GM12878 (cell line): Measurements from ENCODE around the gene TSHR. TPM values are rescaled to one million over a fixed set of nuclear protein-coding genes. Genes with fewer than 3 reads are reported as not detected.

Source experiments
- ATAC-seq: fragments of 200-7000 bp; cut with Tn5 transposase; 3 replicates; pipeline ENCODE4 v1.9.1; 2020; ENCODE audit warnings: mild to moderate bottlenecking, moderate library complexity
- BruUV-seq: library from RNA; stranded (reverse); fragments of 400-500 nt; replicated peaks from 2 replicates; lab custom pipeline; 2021; lab: Mats Ljungman, UMichigan
- CTCF ChIA-PET: fragments of 300-600 bp; sonication (Branson Sonifier 250); formaldehyde crosslinking; extraction: SDS; loops from one replicate; lab custom pipeline; 2021; ENCODE audit warnings: inconsistent platforms; lab: Yijun Ruan, JAX
- POLR2A ChIA-PET: fragments of 350-600 bp; formaldehyde crosslinking; extraction: SDS; loops from one replicate; lab custom pipeline; 2021; ENCODE audit warnings: inconsistent platforms; lab: Charles Lee
- RAD21 ChIA-PET: fragments of 300-600 bp; sonication (Branson Sonifier 250); formaldehyde crosslinking; loops from one replicate; lab custom pipeline; 2023; ENCODE audit warnings: antibody characterized with exemption; ENCODE audit not compliant: unreplicated experiment; lab: Charles Lee
- SMC1A ChIA-PET: fragments of 300-600 bp; sonication (Branson Sonifier 250); formaldehyde crosslinking; loops from one replicate; lab custom pipeline; 2023; ENCODE audit not compliant: unreplicated experiment, uncharacterized antibody; lab: Charles Lee
- DNase-seq: peaks from one replicate; pipeline ENCODE4 v3.0.0-alpha.2; 2011; ENCODE audit warnings: low read depth, low spot score
- FAIRE-seq: peaks from 3 replicates; lab custom pipeline; 2011; peaks lifted over from hg19 to GRCh38; lab: Jason Lieb, UNC
- H2AFZ ChIP-seq: 2 replicates; pipeline ENCODE4 v1.6.0; 2011; ENCODE audit warnings: low read depth, low read length, control low read depth; ENCODE audit not compliant: control insufficient read depth
- H3K27ac ChIP-seq: 2 replicates; pipeline ENCODE4 v1.5.1; 2011; ENCODE audit warnings: control low read depth; ENCODE audit not compliant: control insufficient read depth, insufficient read depth
- H3K27me3 ChIP-seq, 2 experiments: replicated peaks in 1 of 2; 2 replicates each; pipeline versions ENCODE4 v1.6.0 to v1.6.1; 2011; ENCODE audit warnings: low read length in 1 of 2; ENCODE audit not compliant: control insufficient read depth in 2 of 2, insufficient read depth in 2 of 2
- H3K36me3 ChIP-seq, 2 experiments: 2 replicates each; pipeline ENCODE4 v1.5.1; 2011; ENCODE audit warnings: low read length in 1 of 2; ENCODE audit not compliant: control insufficient read depth in 2 of 2, insufficient read depth in 2 of 2
- H3K4me1 ChIP-seq: 2 replicates; pipeline ENCODE4 v1.6.1; 2011; ENCODE audit warnings: mild to moderate bottlenecking, low read length, moderate library complexity, mixed read lengths; ENCODE audit not compliant: control insufficient read depth, insufficient read depth
- H3K4me2 ChIP-seq: 2 replicates; pipeline ENCODE4 v1.6.0; 2011; ENCODE audit warnings: control low read depth; ENCODE audit not compliant: control insufficient read depth, insufficient read depth
- H3K4me3 ChIP-seq: fragments of 200-600 bp; sonication (generic); 2 replicates; pipeline ENCODE4 v1.5.1; 2016
- H3K79me2 ChIP-seq: 2 replicates; pipeline ENCODE4 v1.6.0; 2011; ENCODE audit warnings: low read length; ENCODE audit not compliant: control insufficient read depth, insufficient read depth
- H3K9ac ChIP-seq: 2 replicates; pipeline ENCODE4 v1.8.0; 2011; ENCODE audit warnings: low read length, control low read depth, mixed read lengths; ENCODE audit not compliant: control insufficient read depth, insufficient read depth
- H3K9me3 ChIP-seq: replicated peaks from 3 replicates; pipeline ENCODE4 v1.5.1; 2011; ENCODE audit warnings: mild to moderate bottlenecking, low read length; ENCODE audit not compliant: control insufficient read depth, insufficient read depth
- H4K20me1 ChIP-seq: 2 replicates; pipeline ENCODE4 v1.6.0; 2011; ENCODE audit not compliant: control insufficient read depth, insufficient read depth
- IRF4 ChIP-seq: IDR thresholded peaks from 2 replicates; pipeline ENCODE4 v1.6.1; 2011; ENCODE audit warnings: low read depth, low read length
- NBN ChIP-seq: fragments of 450-650 bp; IDR thresholded peaks from 2 replicates; pipeline ENCODE4 v1.6.1; 2016
- PML ChIP-seq: IDR thresholded peaks from 2 replicates; pipeline ENCODE4 v1.6.1; 2012; ENCODE audit warnings: low read length, inconsistent platforms
- RAD21 ChIP-seq: IDR thresholded peaks from 2 replicates; pipeline ENCODE4 v1.6.1; 2011; ENCODE audit warnings: mild to moderate bottlenecking, low read depth, low read length, moderate library complexity; ENCODE audit not compliant: insufficient read depth
- RCOR1 ChIP-seq: conservative IDR thresholded peaks from 2 replicates; pipeline ENCODE4 v1.6.1; 2012; ENCODE audit warnings: low read depth, low read length, improper control_type of control experiment
- RUNX3 ChIP-seq: IDR thresholded peaks from 2 replicates; pipeline ENCODE4 v1.6.1; 2012; ENCODE audit warnings: low read length, inconsistent platforms
- SMAD5 ChIP-seq: IDR thresholded peaks from 2 replicates; pipeline ENCODE4 v1.6.1; 2016; ENCODE audit warnings: antibody characterized with exemption, low read depth
- STAT1 ChIP-seq: fragments of 450-650 bp; conservative IDR thresholded peaks from 2 replicates; pipeline ENCODE4 v1.6.1; 2014; ENCODE audit warnings: antibody characterized with exemption, mild to moderate bottlenecking
- STAT3 ChIP-seq: IDR thresholded peaks from 2 replicates; pipeline ENCODE4 v1.6.1; 2011; ENCODE audit warnings: low read depth, low read length, improper control_type of control experiment
- SUZ12 ChIP-seq: fragments of 200-600 bp; sonication (generic); IDR thresholded peaks from one replicate; pipeline ENCODE4 v1.6.1; 2018; ENCODE audit warnings: antibody characterized with exemption, mild to moderate bottlenecking; ENCODE audit not compliant: unreplicated experiment
- WGBS: methylation state at CpG from one replicate; pipeline ENCODE4 v1.1.6; 2016; ENCODE audit warnings: low lambda C conversion rate; ENCODE audit not compliant: insufficient replicate concordance, insufficient coverage; ENCODE audit errors: missing lambda C conversion rate; 5-methylcytosine and 5-hydroxymethylcytosine counted together
- in situ Hi-C: fragments of 300-500 bp; cut with MboI; formaldehyde crosslinking; loops from 9 replicates; pipeline ENCODE4 v1.14.3; 2018; ENCODE audit warnings: mixed read lengths
- intact Hi-C: fragments of 100-400 bp; cut with micrococcal nuclease; formaldehyde crosslinking; loops from one replicate; pipeline ENCODE4 v1.14.2; 2022; ENCODE audit not compliant: unreplicated experiment
- polyA plus RNA-seq, 11 experiments: library from polyadenylated mRNA; depleted of rRNA in 4 of 11; unstranded in 6 of 11; stranded (reverse) in 5 of 11; fragments of >200 nt; fragmentation: Nextera tagmentation in 4 of 11; fragmentation: Illumina TruSeq in 1 of 11; extraction: Ambion mirVana in 4 of 11; extraction: Trizol in 1 of 11; gene quantifications; 1 replicate in 1 of 11; 2 replicates in 10 of 11; pipeline versions ENCODE4 v1.2.1 to v1.2.3, GENCODE V29; 2011 to 2016; ENCODE audit warnings: inconsistent platforms in 2 of 11, missing spikeins in 2 of 11, low read depth in 1 of 11
- total RNA-seq, 4 experiments: library from RNA; depleted of rRNA in 3 of 4; stranded (reverse); fragments of >200 nt in 3 of 4; fragmentation: Illumina TruSeq in 1 of 4; extraction: Trizol in 1 of 4; gene quantifications; 2 replicates each; pipeline versions ENCODE4 v1.2.1 to v1.2.3, GENCODE V29; 2013 to 2021
- TF ChIP-seq, protein P1 (sequence below): fragments of 450-650 bp; IDR thresholded peaks from 2 replicates; pipeline ENCODE4 v1.6.1; 2017; ENCODE audit warnings: mild to moderate bottlenecking
- TF ChIP-seq, protein P2 (sequence below): IDR thresholded peaks from 2 replicates; pipeline ENCODE4 v1.6.1; 2012; ENCODE audit warnings: low read length, inconsistent platforms

The TSHR gene
- total and polyA plus RNA-seq, 10 of the 15 experiments (the other 5 are each of a cell fraction or from before 2014, with no cell fraction given): 0.06 to 0.31 TPM; not detected in 8

DNA sequence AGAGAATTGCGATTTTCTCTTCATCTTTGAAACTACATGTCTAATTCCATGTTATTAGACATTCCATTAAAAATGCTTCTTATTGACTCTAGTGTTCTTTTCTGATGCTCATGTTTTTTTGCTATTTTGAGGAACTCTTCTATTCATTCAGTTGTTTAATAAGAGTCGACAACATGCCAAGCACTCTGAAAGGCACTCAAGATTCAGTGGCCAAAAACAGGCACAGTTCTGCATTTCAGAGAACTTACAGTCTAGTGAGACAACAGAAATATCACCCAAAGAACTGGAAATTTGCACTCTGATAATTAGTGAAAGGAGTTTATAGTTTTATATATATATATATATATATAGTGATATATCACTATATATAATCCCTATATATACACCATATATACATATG, 111.7 kb downstream of the TSHR start:
- RAD21 ChIA-PET: no interaction called here
- no peaks in the 10 kb centered on the region for H4K20me1 ChIP-seq
- no peaks in the 10 kb centered on the region for H3K36me3 ChIP-seq
- TF ChIP-seq RCOR1 (no peak), STAT3 (no peak), STAT1 (no peak), IRF4 (no peak), PML (no peak), RAD21 (no peak), SUZ12 (no peak), RUNX3 (no peak), NBN (no peak), SMAD5 (no peak)
- TF ChIP-seq, protein P1, sequence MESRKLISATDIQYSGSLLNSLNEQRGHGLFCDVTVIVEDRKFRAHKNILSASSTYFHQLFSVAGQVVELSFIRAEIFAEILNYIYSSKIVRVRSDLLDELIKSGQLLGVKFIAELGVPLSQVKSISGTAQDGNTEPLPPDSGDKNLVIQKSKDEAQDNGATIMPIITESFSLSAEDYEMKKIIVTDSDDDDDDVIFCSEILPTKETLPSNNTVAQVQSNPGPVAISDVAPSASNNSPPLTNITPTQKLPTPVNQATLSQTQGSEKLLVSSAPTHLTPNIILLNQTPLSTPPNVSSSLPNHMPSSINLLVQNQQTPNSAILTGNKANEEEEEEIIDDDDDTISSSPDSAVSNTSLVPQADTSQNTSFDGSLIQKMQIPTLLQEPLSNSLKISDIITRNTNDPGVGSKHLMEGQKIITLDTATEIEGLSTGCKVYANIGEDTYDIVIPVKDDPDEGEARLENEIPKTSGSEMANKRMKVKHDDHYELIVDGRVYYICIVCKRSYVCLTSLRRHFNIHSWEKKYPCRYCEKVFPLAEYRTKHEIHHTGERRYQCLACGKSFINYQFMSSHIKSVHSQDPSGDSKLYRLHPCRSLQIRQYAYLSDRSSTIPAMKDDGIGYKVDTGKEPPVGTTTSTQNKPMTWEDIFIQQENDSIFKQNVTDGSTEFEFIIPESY: no peak
- TF ChIP-seq, protein P2, sequence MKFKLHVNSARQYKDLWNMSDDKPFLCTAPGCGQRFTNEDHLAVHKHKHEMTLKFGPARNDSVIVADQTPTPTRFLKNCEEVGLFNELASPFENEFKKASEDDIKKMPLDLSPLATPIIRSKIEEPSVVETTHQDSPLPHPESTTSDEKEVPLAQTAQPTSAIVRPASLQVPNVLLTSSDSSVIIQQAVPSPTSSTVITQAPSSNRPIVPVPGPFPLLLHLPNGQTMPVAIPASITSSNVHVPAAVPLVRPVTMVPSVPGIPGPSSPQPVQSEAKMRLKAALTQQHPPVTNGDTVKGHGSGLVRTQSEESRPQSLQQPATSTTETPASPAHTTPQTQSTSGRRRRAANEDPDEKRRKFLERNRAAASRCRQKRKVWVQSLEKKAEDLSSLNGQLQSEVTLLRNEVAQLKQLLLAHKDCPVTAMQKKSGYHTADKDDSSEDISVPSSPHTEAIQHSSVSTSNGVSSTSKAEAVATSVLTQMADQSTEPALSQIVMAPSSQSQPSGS: no peak
- WGBS: 25% methylated on average over 2 of the region's 2 CpGs
- no peak for FAIRE-seq
- no peaks in the 10 kb centered on the region for H3K27me3 ChIP-seq
- POLR2A ChIA-PET: no interaction called here
- no peak overlapping the region for H3K27ac ChIP-seq
- ATAC-seq: no peak
- intact Hi-C loops: no loop called here
- no peak overlapping the region for H3K4me2 ChIP-seq
- SMC1A ChIA-PET: no interaction called here
- no peaks in the 10 kb centered on the region for H3K4me1 ChIP-seq
- no peak overlapping the region for H3K4me3 ChIP-seq
- BruUV-seq: no TSS peak
- no peaks in the 10 kb centered on the region for H3K9me3 ChIP-seq
- no peak overlapping the region for H2AFZ ChIP-seq
- H3K79me2 ChIP-seq: no peaks in the 10 kb centered on the region
- in situ Hi-C loops: no loop called here
- DNase-seq: no peak
- CTCF ChIA-PET: no interaction called here
- H3K9ac ChIP-seq: no peak overlapping the region
